DMS153 (cell line): ENCODE data around the gene HJV.
"Not testable (repeated sequence)": the region's sequence is repeated elsewhere in the genome, so short reads cannot be mapped to it uniquely, and the experiment has no call there.

ENCODE experiments used
- DNase-seq: peaks from one replicate; lab custom pipeline; 2025; lab: John Stamatoyannopoulos, UW

HJV gene

GRCh38 chr1:146021622-146022402 lies at the start of gene HJV:
TSS of gene HJV (minus strand) at chr1:146021735. CDS start at chr1:146020231, 1,504 bp downstream.
- DNase-seq: no peak

GRCh38 chr1:146059148-146059547 lies 37.6 kb upstream of the HJV start:
- DNase-seq: not testable (repeated sequence)

GRCh38 chr1:146051852-146052676 lies 30.5 kb upstream of the HJV start:
- DNase-seq: peak; percentile 96

- DNase-seq: no peak
Measured at GRCh38 chr1:146051452-146051851, 29.9 kb upstream of the HJV start.

GRCh38 chr1:146050652-146050963 lies 29.1 kb upstream of the HJV start:
- not testable (repeated sequence) for DNase-seq

GRCh38 chr1:146049866-146050651 lies 28.5 kb upstream of the HJV start:
- not testable (repeated sequence) for DNase-seq

- DNase-seq: no peak
Measured at GRCh38 chr1:146049436-146049835, 27.9 kb upstream of the HJV start.

- not testable (repeated sequence) for DNase-seq
Measured at GRCh38 chr1:146048514-146049115, 27.1 kb upstream of the HJV start.

- no peak for DNase-seq
Measured at GRCh38 chr1:146046664-146047063, 25.1 kb upstream of the HJV start.

- DNase-seq: no peak
Measured at GRCh38 chr1:146039844-146040194, 18.3 kb upstream of the HJV start.

- peak; percentile 92 for DNase-seq
Measured at GRCh38 chr1:146036965-146037646, 15.6 kb upstream of the HJV start.

GRCh38 chr1:146036241-146036964 lies 14.9 kb upstream of the HJV start:
- DNase-seq: peak; percentile 80

- no peak for DNase-seq
Measured at GRCh38 chr1:146035048-146035423, 13.5 kb upstream of the HJV start.

- DNase-seq: peak; percentile 21
Measured at GRCh38 chr1:146032631-146033219, 11.2 kb upstream of the HJV start.

- DNase-seq: no peak
Measured at GRCh38 chr1:146031476-146031875, 9.9 kb upstream of the HJV start.

GRCh38 chr1:146029117-146029516 lies 7.6 kb upstream of the HJV start:
- DNase-seq: no peak

GRCh38 chr1:146026650-146027049 lies 5.1 kb upstream of the HJV start:
- DNase-seq: not testable (repeated sequence)

- not testable (repeated sequence) for DNase-seq
Measured at GRCh38 chr1:146025787-146026495, 4.4 kb upstream of the HJV start.

GRCh38 chr1:146022403-146023127 lies 1.0 kb upstream of the HJV start:
- DNase-seq: no peak
